GM18508 (cell line): Measurements from ENCODE around the gene SEPTIN10.
"Not testable (repeated sequence)": the region's sequence is repeated elsewhere in the genome, so short reads cannot be mapped to it uniquely, and the experiment has no call there.

ENCODE experiments used
- ATAC-seq: cut with Tn5 transposase; IDR thresholded peaks from one replicate; pipeline ENCODE4 v1.9.1; 2021; ENCODE audit warnings: moderate number of reproducible peaks; ENCODE audit not compliant: insufficient read depth, unreplicated experiment

SEPTIN10 gene

DNA sequence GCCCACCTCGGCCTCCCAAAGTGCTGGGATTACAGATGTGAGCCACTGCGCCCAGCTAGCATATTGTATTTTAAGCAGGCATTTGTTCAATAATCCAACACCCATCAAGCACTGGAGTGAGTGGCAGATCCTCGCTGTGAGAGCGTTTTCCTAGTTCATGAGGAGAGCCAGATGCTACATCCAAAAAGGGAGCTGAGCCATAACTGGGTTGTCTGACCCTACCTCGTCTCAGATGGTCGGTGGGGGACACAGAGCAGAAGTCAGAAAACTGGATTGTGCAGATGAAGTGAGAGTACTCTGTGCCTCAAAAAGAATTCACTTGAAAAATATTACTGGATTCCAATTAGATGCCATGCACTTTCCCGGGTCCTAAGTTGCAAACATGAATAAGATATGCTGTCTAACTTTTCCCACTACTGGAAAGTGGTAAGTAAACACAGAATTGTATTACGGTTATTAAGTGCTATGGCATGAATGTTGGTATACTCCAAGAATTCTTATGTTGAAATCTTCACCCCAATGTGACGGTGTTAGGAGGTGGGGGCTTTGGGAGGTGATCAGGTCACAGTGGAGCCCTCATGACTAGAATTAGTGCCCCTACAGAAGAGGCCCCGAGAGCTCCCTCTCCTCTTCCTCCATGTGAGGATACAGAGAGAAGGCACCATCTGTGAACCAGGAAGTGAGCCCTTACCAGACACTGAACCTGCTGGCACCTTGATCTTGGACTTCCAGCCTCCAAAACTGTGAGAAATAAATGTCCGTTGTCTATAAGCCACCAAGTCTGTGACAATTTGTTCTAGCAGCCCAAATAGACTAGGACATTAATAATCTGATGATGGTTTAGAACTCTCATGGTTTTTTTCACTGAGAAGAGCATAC lies 21.9 kb upstream of the SEPTIN10 start:
- ATAC-seq, result no peak

DNA sequence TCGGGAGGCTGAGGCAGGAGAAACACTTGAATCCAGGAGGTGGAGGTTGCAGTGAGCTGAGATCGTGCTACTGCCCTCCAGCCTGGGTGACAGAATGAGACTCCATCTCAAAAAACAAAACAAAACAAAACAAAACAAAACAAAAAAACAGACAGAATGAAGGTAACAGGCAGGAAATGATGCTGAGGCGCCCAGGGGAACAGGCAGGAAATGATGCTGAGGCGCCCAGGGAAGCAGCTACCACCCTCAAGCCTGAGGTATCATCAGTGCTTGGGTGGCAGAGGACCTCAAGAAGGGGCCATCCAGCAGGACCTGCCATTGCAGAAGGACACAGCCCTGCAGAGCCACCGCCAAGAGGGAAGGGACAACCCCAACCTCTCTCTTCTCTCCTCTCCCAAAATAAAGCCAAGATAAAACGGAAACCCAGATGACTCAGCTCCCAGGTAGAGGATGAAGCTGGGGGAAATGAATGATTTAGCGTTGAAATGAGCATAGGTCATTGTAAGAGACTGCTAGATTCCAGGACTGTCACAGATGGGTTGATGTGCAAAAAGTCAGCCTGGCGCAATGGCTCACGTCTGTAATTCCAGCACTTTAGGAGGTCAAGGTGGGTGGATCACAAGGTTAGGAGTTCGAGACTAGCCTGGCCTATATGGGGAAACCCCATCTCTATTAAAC lies 19.7 kb upstream of the SEPTIN10 start:
- ATAC-seq, result no peak

DNA sequence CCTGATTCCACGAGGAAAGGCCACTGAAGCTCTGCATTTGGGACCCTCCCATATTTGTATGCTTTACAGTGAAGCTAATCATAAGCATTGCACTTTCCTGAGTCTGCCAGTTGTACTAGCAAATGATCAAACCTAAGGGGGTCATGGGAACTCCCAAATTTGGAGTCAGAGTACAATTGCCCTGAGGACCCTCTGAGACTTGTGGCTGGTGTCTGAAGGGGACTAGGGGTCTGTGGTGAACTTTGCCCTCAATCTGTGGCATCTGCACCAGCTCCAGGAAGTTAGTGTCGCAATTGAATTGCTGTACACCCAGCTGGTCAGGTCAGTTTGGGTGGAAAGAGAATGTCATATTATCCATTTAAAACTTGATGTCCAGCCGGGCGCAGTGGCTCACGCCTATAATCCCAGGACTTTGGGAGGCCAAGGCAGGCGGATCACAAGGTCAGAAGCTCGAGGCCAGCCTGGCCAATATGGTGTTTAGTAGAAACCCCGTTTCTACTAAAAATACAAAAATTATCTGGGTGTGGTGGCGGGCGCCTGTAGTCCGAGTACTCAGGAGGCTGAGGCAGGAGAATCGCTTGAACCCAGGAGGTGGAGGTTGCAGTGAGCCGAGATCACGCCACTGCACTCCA lies 18.5 kb upstream of the SEPTIN10 start:
- ATAC-seq, result no peak

DNA sequence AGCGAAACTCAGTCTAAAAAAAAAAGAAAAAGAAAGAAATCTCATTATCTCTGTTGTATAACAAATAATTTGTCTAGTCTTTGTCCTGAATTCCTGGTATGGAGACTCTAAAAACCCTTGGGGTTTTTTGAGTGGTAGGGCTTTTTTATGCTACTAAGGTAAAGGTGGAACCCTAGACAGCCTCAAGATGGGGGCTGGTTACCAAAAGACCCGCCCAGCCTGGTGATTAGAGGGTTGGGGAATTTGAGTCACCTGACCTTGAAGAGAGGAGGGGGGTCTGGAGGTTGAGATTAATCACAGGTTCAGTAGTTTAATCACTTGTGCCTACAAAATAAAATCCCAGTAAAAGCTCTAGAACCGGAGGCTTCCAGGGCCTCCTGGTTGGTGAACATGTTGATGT lies 18.0 kb upstream of the SEPTIN10 start:
- no peak for ATAC-seq

DNA sequence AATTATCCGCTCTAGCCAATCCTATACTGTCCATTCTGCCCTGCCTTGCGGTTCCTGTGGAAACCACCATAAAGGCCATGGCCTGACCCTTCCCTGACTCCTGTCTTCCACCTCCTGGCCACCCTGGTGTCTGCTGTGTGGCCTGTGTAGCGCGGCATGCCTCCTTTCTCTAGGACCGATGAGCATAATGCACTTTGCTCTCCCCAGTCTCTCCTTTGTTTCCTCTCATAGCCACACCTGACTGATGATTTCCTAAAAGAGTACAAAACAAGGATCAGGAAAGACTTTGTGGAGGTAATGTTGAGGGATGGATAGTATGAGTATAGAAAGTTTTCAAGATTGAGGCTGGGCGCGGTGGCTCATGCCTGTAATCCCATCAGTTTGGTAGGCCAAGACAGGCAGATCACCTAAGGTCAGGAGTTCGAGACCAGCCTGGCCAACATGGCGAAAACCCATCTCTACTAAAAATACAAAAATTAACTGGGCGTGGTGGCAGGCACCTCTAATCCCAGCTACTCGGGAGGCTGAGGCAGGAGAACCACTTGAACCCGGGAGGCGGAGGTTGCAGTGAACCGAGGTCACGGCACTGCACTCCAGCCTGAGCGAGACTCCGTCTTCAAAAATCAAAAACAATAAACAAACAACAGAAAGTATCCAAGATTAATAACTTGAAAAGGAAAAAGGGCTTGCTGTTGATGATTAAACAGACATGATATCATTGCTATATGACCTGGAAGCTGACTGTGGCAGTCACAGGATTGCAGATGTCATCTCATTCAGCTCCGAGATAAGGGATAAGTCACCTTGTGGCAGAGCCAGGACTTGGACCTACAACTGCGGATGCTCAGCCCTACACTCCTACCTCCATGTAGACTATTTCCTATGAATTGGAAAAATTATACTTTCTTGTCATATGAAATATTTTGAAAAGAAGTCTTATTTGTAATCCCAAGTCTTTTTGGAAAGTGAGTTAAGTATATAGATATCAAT lies 17.0 kb upstream of the SEPTIN10 start:
- no peak for ATAC-seq

DNA sequence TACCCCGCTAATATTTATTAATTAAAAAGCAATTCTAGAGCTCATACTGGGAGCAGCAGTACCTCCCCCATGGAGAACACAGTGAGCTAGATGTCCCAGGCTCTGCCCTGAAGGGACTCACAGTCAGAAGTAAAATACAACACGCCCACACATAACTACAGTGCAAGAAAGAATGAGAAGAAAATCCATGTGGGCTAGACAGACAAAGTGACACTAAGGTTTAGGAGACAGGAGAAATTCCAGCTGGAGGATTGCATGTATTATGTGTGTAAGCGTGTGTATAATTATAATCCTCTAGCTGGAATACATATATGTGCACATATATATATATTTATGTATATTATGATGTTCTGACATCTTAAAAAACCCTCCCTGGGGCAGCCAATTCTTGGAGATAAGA lies 16.1 kb upstream of the SEPTIN10 start:
- no peak for ATAC-seq

DNA sequence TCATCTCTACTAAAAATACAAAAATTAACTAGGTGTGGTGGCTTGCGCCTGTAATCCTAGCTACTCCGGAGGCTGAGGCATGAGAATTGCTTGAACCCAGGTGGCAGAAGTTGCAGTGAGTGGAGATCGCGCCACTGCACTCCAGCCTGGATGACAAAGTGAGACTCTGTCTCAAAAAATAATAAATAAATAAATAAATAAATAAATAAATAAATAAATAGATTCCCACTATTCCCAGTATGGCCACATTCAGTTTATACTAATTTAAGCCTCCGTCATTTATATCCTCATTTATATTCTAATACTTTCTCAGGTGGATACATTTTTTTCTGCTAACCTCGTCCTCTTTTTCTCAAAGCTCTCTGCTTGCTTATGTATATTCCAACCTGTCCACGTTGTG lies 14.6 kb upstream of the SEPTIN10 start:
- ATAC-seq, result not testable (repeated sequence)

DNA sequence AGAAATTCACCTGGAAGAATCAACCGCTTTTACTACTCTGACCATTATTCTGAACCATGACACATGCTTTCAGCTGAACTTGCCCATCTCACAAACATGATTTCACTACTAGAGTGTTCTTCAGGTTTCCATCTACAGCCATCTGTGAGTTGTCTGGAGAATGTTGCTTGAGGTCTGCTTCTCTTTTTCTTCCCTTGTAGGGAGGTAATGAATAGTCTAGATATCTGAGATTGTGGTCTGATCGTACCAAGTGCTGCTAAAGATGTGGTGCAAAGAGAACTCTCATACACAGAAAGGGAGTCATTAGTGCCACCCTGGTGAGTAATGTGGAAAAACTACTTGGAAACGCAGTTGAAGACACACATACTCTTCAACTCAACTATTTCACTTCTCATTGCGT lies 10.6 kb upstream of the SEPTIN10 start:
- ATAC-seq, result no peak

DNA sequence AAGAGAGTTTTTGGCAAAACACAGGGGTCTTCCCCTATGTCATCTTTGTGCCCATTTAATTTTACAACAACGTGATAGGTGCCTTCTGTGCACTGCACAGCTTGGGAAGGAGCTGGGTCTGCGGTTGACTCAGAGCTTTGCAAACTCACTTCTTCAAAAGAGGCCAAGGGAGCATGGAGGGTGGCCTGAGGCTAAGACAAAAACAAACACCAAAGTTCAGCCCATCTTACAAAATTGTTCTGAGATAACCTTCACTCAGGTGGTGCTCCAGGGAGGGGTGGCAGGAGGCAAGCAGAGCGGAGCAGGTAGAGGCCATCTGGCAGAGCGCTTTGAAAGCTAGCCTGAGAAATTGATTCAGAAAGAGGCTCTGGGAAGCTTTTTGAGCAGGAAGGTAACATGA lies 10.2 kb upstream of the SEPTIN10 start:
- ATAC-seq, result no peak

DNA sequence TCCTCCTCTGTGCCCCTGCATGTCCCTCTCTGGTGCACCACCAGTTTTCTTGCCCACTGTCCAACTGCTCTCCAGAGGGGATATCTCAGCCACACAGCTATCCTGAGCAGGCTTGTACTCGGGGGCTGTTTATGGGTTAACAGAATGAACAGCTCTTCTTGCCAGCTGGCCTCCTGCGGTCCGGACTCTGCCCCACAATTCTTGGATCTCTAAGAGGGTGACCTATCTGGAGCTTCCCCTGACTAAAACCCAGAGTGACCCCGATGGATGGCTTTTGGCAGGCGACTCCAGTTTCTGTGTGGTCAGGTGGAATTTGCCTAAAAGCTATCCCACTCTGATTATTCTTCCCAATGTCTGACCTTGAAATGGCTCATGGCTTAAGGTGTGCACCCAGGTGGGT lies 9.5 kb upstream of the SEPTIN10 start:
- ATAC-seq, result no peak

DNA sequence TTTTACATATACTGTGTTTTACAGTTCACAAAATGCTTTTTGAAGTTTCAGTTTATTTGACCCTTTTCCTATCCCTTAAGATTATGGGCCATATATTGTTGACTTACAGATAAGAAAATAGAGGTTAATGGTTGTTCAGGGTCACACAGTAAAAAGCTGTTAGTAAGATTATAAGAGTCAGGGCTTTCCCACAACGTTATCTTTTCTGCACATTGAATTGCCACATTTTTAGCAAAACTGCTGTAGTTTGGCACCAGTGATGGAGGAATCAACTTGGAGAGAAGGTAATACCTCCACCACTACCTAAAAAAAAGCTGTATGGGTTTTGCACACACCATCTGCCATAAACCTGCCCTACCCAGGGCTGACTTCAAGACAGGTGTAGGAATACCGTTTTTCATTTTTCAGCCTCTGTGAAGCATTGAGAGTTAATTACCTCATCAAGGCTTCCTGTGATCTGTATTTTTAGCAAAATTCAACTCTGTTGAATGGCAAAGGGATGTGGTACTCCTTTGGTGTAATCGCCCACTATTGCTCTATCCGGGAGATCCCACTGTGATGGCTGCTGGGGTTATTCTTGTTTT lies 5.4 kb upstream of the SEPTIN10 start:
- no peak for ATAC-seq

DNA sequence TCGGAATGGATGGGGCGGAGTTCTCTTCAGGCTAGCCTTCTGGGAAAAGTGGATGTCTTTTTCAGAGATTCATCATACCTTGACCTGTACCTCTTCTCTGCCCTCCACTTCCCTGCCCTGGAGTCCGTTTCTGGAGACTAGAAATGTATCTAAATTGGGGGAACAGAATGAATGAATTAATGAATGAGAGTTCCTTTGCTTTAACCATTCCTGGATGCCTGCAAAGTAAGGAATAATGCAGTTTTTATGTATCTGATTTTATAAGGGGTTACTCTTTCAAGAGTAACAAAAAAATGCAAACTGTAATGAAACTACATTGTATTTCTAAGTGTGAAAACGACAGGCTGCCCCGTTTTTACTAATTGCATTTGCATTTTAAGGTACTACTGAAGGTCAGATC lies 2.4 kb upstream of the SEPTIN10 start:
- no peak for ATAC-seq

DNA sequence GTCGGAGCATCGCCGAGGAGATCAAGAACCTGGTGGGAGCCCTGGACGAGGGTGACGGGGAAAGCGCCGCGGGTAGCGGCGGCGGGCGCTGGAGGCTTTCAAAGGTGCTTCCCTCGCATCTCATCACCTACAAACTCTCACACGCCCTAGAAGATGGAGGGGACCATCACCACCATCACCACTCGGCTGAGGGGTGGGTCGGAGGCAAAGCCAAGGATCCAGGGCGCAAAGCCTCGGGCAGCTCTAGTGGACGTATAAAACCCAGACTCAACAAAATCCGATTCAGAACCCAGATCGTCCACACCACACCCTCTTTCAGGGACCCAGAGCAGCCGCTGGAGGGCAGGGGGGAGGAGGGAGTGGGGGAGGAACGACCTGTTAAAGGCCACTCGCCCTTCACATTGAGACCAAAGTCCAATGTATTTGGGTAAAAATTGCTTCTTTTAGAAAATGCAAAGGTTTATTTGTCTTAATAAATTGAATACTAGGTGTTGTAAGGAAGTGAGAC lies 1.9 kb upstream of the SEPTIN10 start:
- no peak for ATAC-seq

DNA sequence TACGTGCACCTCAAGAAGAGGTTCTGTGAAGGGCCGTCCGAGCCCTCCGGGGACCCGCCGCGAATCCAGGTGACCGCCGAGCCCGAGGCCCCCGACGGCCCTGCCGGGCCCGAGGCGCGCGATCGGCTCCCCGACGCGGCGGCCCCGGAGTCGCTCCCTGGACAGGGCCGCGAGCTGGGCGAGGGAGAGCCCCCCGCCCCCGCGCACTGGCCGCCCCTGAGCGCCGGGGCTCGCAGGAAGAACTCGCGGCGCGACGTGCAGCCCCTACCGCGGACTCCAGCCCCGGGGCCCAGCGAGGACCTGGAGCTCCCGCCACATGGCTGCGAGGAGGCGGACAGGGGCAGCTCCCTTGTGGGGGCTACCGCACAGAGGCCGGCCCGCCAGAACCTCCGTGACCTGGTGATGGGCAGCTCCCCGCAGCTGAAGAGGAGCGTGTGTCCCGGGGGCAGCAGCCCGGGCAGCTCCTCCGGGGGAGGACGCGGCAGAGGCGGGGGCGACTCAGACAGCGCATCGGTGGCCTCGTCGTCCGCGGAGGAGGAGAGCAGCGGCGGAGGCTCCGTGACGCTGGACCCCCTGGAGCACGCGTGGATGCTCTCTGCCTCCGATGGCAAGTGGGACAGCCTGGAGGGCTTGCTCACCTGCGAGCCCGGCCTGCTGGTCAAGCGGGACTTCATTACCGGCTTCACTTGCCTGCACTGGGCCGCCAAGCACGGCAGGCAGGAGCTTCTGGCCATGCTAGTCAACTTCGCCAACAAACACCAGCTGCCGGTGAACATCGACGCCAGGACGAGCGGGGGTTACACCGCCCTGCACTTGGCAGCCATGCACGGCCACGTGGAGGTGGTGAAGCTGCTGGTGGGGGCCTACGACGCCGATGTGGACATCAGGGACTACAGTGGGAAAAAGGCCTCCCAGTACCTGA lies 1.2 kb upstream of the SEPTIN10 start:
- ATAC-seq, result no peak

DNA sequence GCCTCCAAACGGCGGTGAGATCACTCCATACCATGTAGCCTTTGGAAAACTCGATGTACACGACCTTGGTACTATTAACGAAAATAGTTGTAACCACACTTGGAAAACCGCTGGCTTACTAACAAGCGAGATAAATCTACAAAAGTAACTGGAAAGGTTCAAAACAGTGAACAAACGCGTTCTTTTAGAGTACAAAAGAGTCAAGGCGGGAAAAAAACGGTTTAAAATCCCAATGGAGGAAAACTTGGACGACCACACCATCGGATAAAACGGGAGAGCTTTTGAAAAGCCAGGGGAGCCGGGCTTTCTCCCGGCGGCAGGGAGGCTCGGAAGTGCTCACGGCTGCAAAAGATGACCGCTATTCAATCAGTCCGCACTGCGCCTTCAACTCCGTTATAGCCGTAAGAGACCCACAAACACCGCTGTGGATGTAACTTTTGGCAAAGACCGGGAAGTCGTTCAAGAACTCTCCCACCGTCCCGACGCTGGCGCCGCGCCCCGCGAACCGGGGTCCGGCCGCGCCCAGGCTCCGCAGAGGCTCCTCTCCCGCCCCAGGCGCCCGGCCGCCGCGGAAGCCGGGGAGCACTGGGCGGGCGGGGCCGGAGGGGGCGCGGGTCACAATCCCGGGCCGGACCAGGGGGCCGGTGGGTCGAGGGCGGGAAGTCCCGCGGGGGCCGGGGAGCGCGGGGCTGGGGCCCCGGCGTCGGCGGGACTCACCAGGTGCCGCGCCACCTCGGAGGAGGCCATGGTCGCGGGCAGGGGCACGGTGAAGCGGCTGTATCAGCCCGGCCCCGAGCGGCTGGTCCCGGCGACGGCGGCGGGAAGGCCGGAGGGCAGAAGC lies 465 bp downstream of the SEPTIN10 start:
- no peak for ATAC-seq

DNA sequence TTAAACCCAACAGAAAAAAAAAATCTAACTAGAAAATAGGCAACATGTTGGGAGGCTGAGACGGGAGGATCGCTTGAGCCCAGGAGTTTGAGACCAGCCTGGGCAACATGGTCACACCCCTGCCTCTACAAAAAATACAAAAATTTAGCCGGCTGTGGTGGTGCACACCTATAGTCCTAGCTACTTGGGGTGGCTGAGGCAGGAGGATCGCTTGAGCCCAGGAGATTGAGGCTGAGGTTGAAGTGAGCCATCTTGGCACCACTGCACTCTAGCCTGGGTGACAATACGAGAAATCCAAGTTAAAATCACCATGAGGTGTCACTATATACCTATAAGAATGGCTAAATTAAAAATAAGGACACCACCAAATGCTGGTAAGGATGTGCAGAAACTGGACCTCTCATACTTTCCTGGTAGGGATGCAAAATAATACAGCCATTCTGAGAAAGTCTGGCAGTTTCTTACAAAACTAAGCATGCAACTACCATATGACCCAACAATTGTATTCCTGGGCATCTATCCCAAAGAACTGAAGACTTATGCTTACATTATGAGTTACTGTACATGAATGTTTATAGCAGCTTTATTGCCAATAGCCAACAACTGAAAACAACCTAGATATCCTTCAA lies 2.2 kb downstream of the SEPTIN10 start:
- ATAC-seq, result no peak

DNA sequence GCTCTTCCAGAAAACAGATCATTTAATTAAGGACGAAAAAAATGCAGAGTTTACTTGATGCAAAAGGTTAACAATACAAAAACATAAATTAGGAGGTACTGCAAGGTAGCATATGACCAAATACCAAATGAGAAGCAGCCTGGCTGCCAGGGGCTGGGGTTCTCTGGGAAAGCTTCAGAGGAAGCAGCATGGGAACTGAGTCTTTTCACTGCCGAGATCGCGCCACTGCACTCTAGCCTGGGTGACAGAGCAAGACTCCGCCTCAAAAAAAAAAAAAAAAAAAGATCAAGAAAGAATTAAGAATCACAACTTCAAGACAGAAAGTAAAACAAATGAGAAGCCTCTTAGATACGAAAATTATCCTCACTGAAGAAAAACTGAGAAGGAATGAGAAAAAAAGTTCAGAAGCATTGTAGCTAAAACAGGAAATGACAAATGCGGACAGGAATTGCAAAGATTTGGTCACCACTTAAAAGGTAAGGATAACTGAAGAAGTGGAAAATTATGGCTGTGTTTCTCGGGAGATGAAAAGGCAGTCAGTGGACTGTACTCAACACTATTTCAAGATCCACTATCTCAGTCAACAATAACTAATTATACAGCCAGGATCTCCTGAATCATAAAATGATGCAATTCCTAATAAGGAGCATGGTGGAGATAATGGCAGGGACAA lies 4.3 kb downstream of the SEPTIN10 start:
- ATAC-seq, result no peak
